IPS-18a (cell line): Measurements from ENCODE around the gene REEP3.
"Not testable (repeated sequence)": the region's sequence is repeated elsewhere in the genome, so short reads cannot be mapped to it uniquely, and the experiment has no call there.

Source experiments
- H3K27ac ChIP-seq: one replicate; pipeline ENCODE4 v1.5.1; 2013; ENCODE audit warnings: low read length
- H3K27me3 ChIP-seq: one replicate; pipeline ENCODE4 v1.6.1; 2013; ENCODE audit warnings: mild to moderate bottlenecking, low read length; ENCODE audit not compliant: control insufficient read depth, insufficient read depth
- H3K36me3 ChIP-seq: one replicate; pipeline ENCODE4 v1.6.1; 2013; ENCODE audit warnings: low read depth, low read length; ENCODE audit not compliant: control insufficient read depth
- H3K4me1 ChIP-seq: one replicate; pipeline ENCODE4 v1.6.1; 2013; ENCODE audit warnings: low read depth, low read length; ENCODE audit not compliant: control insufficient read depth
- H3K4me3 ChIP-seq: one replicate; pipeline ENCODE4 v1.5.1; 2013; ENCODE audit warnings: low read length
- H3K9ac ChIP-seq: one replicate; pipeline ENCODE4 v1.6.1; 2013; ENCODE audit warnings: mild to moderate bottlenecking, low read length, moderate library complexity
- H3K9me3 ChIP-seq: one replicate; pipeline ENCODE4 v1.6.1; 2013; ENCODE audit warnings: low read depth, low read length; ENCODE audit not compliant: control insufficient read depth

REEP3 gene

GRCh38 chr10:63636812-63637211, 115.6 kb downstream of the REEP3 start:
- Histone ChIP-seq H3K4me1 (no peaks in the 10 kb centered on the region), H3K4me3 (no peak overlapping the region)

DNA sequence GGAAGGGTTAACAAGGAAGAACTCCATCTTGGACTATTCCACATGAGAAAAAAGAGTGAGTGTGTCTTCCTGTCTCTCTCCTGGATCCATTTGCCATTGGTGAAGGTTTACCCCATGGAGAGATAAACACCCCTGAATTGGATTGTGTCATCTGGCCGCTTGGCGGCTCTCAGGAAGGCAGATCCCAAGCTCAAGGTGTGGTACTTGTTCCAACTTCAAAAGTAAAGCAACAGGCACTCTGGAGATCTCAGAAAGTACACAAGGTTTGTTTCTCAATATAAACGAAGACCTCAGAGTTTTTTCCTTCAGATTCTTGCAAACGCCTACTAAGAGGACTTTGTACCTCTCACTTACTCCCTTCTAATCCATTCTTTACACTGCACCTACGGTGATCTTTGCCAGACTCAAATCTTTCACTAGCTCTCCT, 116.7 kb downstream of the REEP3 start:
- H3K9me3 ChIP-seq = no peaks in the 10 kb centered on the region
- H3K27me3 ChIP-seq = no peaks in the 10 kb centered on the region
- no peak overlapping the region for H3K4me3 ChIP-seq
- no peak overlapping the region for H3K27ac ChIP-seq
- H3K36me3 ChIP-seq = no peaks in the 10 kb centered on the region
- H3K4me1 ChIP-seq = no peaks in the 10 kb centered on the region
- H3K9ac ChIP-seq = no peak overlapping the region

More at GRCh38 chr10:63636812-63637211, 115.6 kb downstream of the REEP3 start:
- peaks cover 4% of the 10 kb centered on the region for H3K27me3 ChIP-seq
- H3K9ac ChIP-seq = no peak overlapping the region
- no peaks in the 10 kb centered on the region for H3K36me3 ChIP-seq
- H3K27ac ChIP-seq = no peak overlapping the region
- no peaks in the 10 kb centered on the region for H3K9me3 ChIP-seq

GRCh38 chr10:63641366-63641765, 120.2 kb downstream of the REEP3 start:
- H3K27ac ChIP-seq = no peak overlapping the region
- no peaks in the 10 kb centered on the region for H3K36me3 ChIP-seq
- no peak overlapping the region for H3K4me3 ChIP-seq
- H3K9ac ChIP-seq = no peak overlapping the region
- no peaks in the 10 kb centered on the region for H3K27me3 ChIP-seq
- H3K4me1 ChIP-seq = peaks cover 7% of the 10 kb centered on the region
- H3K9me3 ChIP-seq = no peaks in the 10 kb centered on the region

DNA sequence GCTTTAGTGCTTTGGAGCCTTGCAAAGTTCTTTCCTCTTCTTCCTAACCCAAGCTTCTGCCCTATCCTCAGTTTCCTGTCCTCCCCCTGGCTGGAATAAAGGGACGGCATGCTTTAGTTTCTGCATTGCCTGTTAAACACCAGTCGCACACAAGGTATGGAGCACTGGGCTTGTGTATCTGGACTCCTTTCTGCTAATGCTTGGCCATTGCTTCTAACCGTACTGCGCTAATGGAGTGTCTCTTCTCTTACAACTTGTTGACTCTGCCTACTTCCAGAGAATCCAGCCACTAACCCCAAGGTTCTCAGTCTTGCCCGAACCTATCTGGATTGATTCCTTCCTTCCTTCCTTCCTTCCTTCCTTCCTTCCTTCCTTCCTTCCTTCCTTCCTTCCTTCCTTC, 120.6 kb downstream of the REEP3 start:
- Histone ChIP-seq H3K4me1 (peaks cover 7% of the 10 kb centered on the region), H3K4me3 (no peak overlapping the region), H3K27me3 (no peaks in the 10 kb centered on the region), H3K9ac (no peak overlapping the region), H3K27ac (no peak overlapping the region), H3K9me3 (no peaks in the 10 kb centered on the region), H3K36me3 (no peaks in the 10 kb centered on the region)

- Histone ChIP-seq H3K4me3 (no peak overlapping the region), H3K9me3 (no peaks in the 10 kb centered on the region), H3K9ac (no peak overlapping the region), H3K27me3 (no peaks in the 10 kb centered on the region), H3K36me3 (no peaks in the 10 kb centered on the region), H3K4me1 (peaks cover 7% of the 10 kb centered on the region), H3K27ac (no peak overlapping the region)
Measured at GRCh38 chr10:63642808-63643207, 121.6 kb downstream of the REEP3 start.

DNA sequence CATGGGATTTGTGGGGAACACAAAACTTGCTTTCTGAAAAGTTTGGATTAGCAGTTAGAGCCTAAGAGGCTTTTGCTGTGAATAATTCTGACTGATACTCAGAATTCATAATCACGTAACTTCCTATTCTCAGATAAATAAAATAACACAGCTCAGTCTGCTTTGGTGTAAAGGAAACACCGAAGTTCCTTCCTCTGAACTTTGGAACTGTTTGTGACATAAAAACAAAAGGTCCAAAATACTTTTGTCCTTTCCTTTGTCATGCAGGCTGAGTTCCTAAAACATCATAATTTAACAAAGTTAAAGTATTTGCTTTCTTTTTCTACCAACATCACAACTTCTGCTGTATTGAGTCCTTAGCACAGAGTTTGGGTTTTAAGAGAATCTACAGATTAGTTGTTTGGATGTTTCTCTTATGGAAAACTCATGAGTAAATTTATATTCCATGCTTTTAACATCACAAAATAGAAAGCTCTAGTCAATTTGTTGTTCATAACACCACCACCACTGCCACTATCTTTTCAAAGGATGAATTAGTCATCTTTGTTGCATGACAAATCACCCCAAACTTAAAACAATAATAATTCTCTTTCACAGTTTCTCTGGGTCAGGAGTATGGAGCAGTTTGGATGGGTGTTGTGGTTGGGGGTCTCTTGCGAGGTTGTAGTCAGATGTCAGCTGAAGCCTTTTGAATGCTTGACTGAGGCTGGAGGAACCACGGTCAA, 123.4 kb downstream of the REEP3 start:
- H3K27ac ChIP-seq = no peak overlapping the region
- no peak overlapping the region for H3K9ac ChIP-seq
- peaks cover 7% of the 10 kb centered on the region for H3K4me1 ChIP-seq
- H3K4me3 ChIP-seq = no peak overlapping the region
- H3K27me3 ChIP-seq = no peaks in the 10 kb centered on the region
- no peaks in the 10 kb centered on the region for H3K36me3 ChIP-seq
- no peaks in the 10 kb centered on the region for H3K9me3 ChIP-seq

DNA sequence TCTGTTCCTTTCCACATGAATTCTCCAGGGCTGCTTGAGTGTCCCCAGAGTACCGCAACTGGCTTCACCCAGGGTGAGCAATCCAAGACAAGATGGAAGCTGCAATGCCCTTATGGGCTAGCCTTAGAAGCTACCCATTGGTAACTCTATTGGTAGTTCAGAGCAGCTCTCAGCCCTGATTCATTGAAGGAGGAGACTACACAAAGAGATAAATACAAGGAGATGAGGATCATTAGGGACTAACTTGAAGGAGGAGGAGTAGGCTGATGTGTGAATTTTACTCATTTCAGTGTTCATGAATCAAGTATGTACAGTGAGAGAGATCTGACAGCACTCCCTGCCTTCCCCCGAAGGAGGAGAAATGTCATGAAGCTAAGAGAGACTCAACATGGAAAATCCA, 124.0 kb downstream of the REEP3 start:
- Histone ChIP-seq H3K4me3 (no peak overlapping the region), H3K9me3 (no peaks in the 10 kb centered on the region), H3K4me1 (peaks cover 7% of the 10 kb centered on the region), H3K27ac (no peak overlapping the region), H3K9ac (no peak overlapping the region), H3K27me3 (no peaks in the 10 kb centered on the region), H3K36me3 (no peaks in the 10 kb centered on the region)

GRCh38 chr10:63646491-63646890, 125.3 kb downstream of the REEP3 start:
- Histone ChIP-seq H3K27ac (no peak overlapping the region), H3K27me3 (no peaks in the 10 kb centered on the region), H3K36me3 (no peaks in the 10 kb centered on the region), H3K9ac (no peak overlapping the region), H3K9me3 (no peaks in the 10 kb centered on the region), H3K4me1 (peaks cover 7% of the 10 kb centered on the region), H3K4me3 (no peak overlapping the region)

- no peak overlapping the region for H3K4me3 ChIP-seq
- H3K9me3 ChIP-seq = no peaks in the 10 kb centered on the region
- no peak overlapping the region for H3K27ac ChIP-seq
- no peak overlapping the region for H3K9ac ChIP-seq
- H3K36me3 ChIP-seq = no peaks in the 10 kb centered on the region
- no peaks in the 10 kb centered on the region for H3K27me3 ChIP-seq
- H3K4me1 ChIP-seq = no peaks in the 10 kb centered on the region
Measured at GRCh38 chr10:63651864-63652263, 130.7 kb downstream of the REEP3 start.

- no peaks in the 10 kb centered on the region for H3K27me3 ChIP-seq
- no peak overlapping the region for H3K27ac ChIP-seq
- H3K4me3 ChIP-seq = no peak overlapping the region
- no peaks in the 10 kb centered on the region for H3K9me3 ChIP-seq
- H3K4me1 ChIP-seq = no peaks in the 10 kb centered on the region
- no peak overlapping the region for H3K9ac ChIP-seq
- no peaks in the 10 kb centered on the region for H3K36me3 ChIP-seq
Measured at GRCh38 chr10:63653747-63654146, 132.5 kb downstream of the REEP3 start.

DNA sequence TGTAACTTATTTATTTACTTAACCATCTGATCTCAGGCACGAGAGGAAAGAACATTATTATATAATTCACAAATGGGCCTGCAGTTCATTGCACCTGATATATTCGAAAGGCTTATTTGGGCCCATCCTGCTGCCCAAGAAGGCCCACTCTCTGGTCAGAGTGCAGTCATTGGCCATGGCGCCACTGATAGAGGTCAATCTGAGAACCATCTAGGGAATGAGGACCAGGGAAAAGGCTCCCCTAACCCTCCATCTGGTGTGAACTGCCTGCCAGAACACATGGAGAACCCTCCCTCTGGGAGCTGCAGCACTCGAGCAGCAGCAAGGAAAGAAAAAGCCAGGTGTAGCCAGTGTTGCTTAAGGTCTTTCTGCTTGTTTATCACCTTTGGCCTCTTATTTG, 136.6 kb downstream of the REEP3 start:
- Histone ChIP-seq H3K27me3 (no peaks in the 10 kb centered on the region), H3K36me3 (no peaks in the 10 kb centered on the region), H3K9ac (no peak overlapping the region), H3K4me1 (no peaks in the 10 kb centered on the region), H3K4me3 (no peak overlapping the region), H3K9me3 (no peaks in the 10 kb centered on the region), H3K27ac (no peak overlapping the region)

- H3K9ac ChIP-seq, H3K4me1 ChIP-seq, H3K27me3 ChIP-seq: not testable (repeated sequence)
Measured at GRCh38 chr10:63660941-63661340, 139.7 kb downstream of the REEP3 start.

More at GRCh38 chr10:63660941-63661340, 139.7 kb downstream of the REEP3 start:
- H3K36me3 ChIP-seq, H3K4me3 ChIP-seq, H3K27ac ChIP-seq, H3K9me3 ChIP-seq: not testable (repeated sequence)
